ENCODE measurements around the gene L1CAM. TPM values are rescaled to one million over a fixed set of nuclear protein-coding genes. Genes with fewer than 3 reads are reported as not detected.

Gene L1CAM
- total and polyA plus RNA-seq, 9 of the 15 experiments (the other 6 are each of a cell fraction or from before 2014, with no cell fraction given): 0.09 to 0.86 (median 0.26) TPM; not detected in 3

DNA sequence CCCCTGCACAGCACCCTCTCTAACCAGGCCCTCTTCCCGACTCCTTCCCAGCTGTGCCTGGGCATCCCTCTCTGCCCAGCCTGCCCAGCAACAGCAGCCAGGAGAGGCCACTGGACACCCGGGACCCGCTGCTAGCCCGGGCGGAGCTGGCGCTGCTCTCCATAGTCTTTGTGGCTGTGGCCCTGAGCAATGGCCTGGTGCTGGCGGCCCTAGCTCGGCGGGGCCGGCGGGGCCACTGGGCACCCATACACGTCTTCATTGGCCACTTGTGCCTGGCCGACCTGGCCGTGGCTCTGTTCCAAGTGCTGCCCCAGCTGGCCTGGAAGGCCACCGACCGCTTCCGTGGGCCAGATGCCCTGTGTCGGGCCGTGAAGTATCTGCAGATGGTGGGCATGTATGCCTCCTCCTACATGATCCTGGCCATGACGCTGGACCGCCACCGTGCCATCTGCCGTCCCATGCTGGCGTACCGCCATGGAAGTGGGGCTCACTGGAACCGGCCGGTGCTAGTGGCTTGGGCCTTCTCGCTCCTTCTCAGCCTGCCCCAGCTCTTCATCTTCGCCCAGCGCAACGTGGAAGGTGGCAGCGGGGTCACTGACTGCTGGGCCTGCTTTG lies 19.6 kb upstream of the L1CAM start:
- H3K4me2 ChIP-seq (ENCODE audit: insufficient read depth, low read length): no peak overlapping the region
- H3K4me1 ChIP-seq (replicated peaks in 1 of 2; ENCODE audit: control insufficient read depth in 2 of 2, insufficient read depth in 2 of 2, low read length in 2 of 2): peaks cover 15 to 85% of the 10 kb centered on the region in 2 experiments
- H3K79me2 ChIP-seq (ENCODE audit: control insufficient read depth, insufficient read depth, low read length): no peaks in the 10 kb centered on the region
- no peak overlapping the region for H3K9ac ChIP-seq (ENCODE audit: insufficient read depth in 1 of 2, low read depth in 2 of 2, low read length in 2 of 2)
- H3K36me3 ChIP-seq (ENCODE audit: control insufficient read depth, insufficient read depth, low read length): peaks cover 8% of the 10 kb centered on the region; the same call in 1 of the 3 replicates
- DNase-seq (ENCODE audit: extremely low read depth in 1 of 4, low spot score in 3 of 4) (no peak), ATAC-seq (no peak), FAIRE-seq (no peak)
- no peak overlapping the region for H3K27ac ChIP-seq (ENCODE audit: extremely low read depth, low read depth, low read length)
- H3K27me3 ChIP-seq (ENCODE audit: control insufficient read depth in 2 of 2, insufficient read depth in 2 of 2, low read length in 2 of 2): no peaks in the 10 kb centered on the region; a peak in 1 of 5 replicates
- no peaks in the 10 kb centered on the region for H3K9me1 ChIP-seq (ENCODE audit: control insufficient read depth, insufficient read depth, low read length)
- in situ Hi-C loops (cut with MboI): no loop called here
- peaks cover 5% of the 10 kb centered on the region; the same call in 1 of the 2 replicates for H4K20me1 ChIP-seq (replicated peaks; ENCODE audit: control insufficient read depth, insufficient read depth, low read length)
- H2AFZ ChIP-seq (ENCODE audit: low read depth, low read length): no peak overlapping the region
- intact Hi-C loops (cut with micrococcal nuclease): no loop called here
- WGBS (ENCODE audit: insufficient coverage, low coverage, missing lambda C conversion rate): 72% methylated on average over 17 of the region's 32 CpGs
- ChIA-PET POLR2A (interaction anchor here (0.6 kb wide), 1 partner anchor 20 kb away, joined by 3 read pairs; no protein-coding TSS in a partner anchor), CTCF (ENCODE audit: low intra/inter-chr PET ratio) (no interaction called here)
- no TSS peak for BruUV-seq (replicated peaks)
- H3K9me3 ChIP-seq (replicated peaks; ENCODE audit: control insufficient read depth, insufficient read depth, low read depth, low read length): no peaks in the 10 kb centered on the region
- TF ChIP-seq, protein P1, sequence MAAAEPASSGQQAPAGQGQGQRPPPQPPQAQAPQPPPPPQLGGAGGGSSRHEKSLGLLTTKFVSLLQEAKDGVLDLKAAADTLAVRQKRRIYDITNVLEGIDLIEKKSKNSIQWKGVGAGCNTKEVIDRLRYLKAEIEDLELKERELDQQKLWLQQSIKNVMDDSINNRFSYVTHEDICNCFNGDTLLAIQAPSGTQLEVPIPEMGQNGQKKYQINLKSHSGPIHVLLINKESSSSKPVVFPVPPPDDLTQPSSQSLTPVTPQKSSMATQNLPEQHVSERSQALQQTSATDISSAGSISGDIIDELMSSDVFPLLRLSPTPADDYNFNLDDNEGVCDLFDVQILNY (CRISPR knock-in tag; IDR thresholded peaks at IDR 0.05): no peak
- no peak for TF ChIP-seq SP2 (IDR thresholded peaks at IDR 0.05; ENCODE audit: extremely low read depth, low read depth, low read length, poor library complexity, severe bottlenecking)
- TF ChIP-seq ZNF551 (CRISPR knock-in tag; IDR thresholded peaks at IDR 0.05): no peak
- no peak for TF ChIP-seq ZNF561 (CRISPR knock-in tag; conservative IDR thresholded peaks at IDR 0.05)
- TF ChIP-seq, protein P2, sequence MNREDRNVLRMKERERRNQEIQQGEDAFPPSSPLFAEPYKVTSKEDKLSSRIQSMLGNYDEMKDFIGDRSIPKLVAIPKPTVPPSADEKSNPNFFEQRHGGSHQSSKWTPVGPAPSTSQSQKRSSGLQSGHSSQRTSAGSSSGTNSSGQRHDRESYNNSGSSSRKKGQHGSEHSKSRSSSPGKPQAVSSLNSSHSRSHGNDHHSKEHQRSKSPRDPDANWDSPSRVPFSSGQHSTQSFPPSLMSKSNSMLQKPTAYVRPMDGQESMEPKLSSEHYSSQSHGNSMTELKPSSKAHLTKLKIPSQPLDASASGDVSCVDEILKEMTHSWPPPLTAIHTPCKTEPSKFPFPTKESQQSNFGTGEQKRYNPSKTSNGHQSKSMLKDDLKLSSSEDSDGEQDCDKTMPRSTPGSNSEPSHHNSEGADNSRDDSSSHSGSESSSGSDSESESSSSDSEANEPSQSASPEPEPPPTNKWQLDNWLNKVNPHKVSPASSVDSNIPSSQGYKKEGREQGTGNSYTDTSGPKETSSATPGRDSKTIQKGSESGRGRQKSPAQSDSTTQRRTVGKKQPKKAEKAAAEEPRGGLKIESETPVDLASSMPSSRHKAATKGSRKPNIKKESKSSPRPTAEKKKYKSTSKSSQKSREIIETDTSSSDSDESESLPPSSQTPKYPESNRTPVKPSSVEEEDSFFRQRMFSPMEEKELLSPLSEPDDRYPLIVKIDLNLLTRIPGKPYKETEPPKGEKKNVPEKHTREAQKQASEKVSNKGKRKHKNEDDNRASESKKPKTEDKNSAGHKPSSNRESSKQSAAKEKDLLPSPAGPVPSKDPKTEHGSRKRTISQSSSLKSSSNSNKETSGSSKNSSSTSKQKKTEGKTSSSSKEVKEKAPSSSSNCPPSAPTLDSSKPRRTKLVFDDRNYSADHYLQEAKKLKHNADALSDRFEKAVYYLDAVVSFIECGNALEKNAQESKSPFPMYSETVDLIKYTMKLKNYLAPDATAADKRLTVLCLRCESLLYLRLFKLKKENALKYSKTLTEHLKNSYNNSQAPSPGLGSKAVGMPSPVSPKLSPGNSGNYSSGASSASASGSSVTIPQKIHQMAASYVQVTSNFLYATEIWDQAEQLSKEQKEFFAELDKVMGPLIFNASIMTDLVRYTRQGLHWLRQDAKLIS (CRISPR knock-in tag; IDR thresholded peaks at IDR 0.05): no peak
- TF ChIP-seq POLR2G (IDR thresholded peaks at IDR 0.05; ENCODE audit: low read depth, low read length): peak; percentile 59
- TF ChIP-seq HNRNPL (IDR thresholded peaks at IDR 0.05; ENCODE audit: low read depth, low read length): 0 out of 2 replicates have a peak, but pooled peaks have one; percentile 47
- TF ChIP-seq, protein P3, sequence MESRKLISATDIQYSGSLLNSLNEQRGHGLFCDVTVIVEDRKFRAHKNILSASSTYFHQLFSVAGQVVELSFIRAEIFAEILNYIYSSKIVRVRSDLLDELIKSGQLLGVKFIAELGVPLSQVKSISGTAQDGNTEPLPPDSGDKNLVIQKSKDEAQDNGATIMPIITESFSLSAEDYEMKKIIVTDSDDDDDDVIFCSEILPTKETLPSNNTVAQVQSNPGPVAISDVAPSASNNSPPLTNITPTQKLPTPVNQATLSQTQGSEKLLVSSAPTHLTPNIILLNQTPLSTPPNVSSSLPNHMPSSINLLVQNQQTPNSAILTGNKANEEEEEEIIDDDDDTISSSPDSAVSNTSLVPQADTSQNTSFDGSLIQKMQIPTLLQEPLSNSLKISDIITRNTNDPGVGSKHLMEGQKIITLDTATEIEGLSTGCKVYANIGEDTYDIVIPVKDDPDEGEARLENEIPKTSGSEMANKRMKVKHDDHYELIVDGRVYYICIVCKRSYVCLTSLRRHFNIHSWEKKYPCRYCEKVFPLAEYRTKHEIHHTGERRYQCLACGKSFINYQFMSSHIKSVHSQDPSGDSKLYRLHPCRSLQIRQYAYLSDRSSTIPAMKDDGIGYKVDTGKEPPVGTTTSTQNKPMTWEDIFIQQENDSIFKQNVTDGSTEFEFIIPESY (CRISPR knock-in tag; IDR thresholded peaks at IDR 0.05): peak; percentile 79
- no peak for TF ChIP-seq CAMTA2 (CRISPR knock-in tag; conservative IDR thresholded peaks at IDR 0.05)
- no peak for TF ChIP-seq BACH1 (tag; IDR thresholded peaks at IDR 0.05)
- no peak for TF ChIP-seq SNIP1 (IDR thresholded peaks at IDR 0.05; ENCODE audit: low read depth)
- no peak for TF ChIP-seq DNMT1 (IDR thresholded peaks at IDR 0.05)
- no peak for TF ChIP-seq NR2C1 (IDR thresholded peaks at IDR 0.05)
- no peak for TF ChIP-seq NR2C1 (tag; IDR thresholded peaks at IDR 0.05)
- no peak for TF ChIP-seq CREM (IDR thresholded peaks at IDR 0.05; ENCODE audit: low read depth)
- 0 out of 2 replicates have a peak, but pooled peaks have one; percentile 27 for TF ChIP-seq RBFOX2 (IDR thresholded peaks at IDR 0.05; ENCODE audit: low read depth, low read length)
- no peak overlapping the region for H3K4me3 ChIP-seq

All from K562 (cell line).